Measurements from ENCODE around the gene ZNF235.
"Not testable (repeated sequence)": the region's sequence is repeated elsewhere in the genome, so short reads cannot be mapped to it uniquely, and the experiment has no call there.

The ZNF235 gene

DNA sequence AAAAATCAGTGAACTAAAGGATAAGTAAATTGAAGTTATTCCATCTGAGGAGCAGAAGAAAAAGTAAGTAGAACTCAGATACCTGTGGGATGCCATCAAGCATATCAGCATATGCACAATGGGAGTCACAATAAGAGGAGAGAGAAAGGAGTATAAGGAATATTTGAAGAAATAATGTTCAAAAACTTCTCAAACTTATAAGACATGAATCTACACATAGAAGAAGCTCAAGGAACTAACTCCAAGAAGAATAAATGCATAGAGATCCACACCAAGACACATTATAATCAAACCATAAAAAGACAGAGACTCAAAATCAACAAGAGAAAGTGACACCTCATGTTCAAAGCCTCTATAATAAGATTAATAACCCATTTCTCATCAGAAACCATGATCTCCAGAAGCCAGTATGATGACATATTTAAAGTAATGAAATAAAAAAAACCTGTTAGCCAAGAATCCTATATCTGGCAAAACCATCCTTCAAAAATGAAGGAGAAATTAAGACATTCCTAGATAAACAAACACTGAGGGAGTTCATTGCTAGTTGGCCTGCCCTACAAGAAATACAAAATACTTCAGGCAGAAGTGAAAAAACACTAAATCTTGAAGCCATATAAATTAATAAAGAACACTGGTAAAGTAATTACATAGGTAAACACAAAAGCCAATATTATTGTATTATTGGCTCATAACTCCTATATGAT, 49.0 kb downstream of the ZNF235 start:
- no peak for DNase-seq

DNA sequence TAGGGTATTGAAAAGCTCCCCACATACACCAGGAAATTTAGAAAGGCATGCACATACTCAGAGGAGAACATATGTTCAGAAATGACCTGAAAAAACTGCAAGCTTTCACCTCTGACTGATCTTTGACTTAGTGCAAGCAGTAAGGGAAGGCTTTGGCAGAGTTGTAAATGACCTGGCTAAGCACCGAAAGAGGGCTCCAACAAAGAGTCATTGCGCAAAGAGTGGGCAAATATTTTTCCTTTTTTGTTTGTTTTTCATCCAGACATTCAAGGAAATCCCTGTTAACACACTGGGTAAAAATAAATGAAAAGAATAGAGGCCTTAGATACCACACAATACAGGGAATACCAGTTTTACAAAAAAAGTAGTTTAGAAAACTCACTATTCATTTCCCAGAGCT, 50.3 kb downstream of the ZNF235 start:
- DNase-seq, result no peak

- not testable (repeated sequence) for DNase-seq
Measured at GRCh38 chr19:44253392-44253791, 51.4 kb downstream of the ZNF235 start.

GRCh38 chr19:44252332-44252731, 52.5 kb downstream of the ZNF235 start:
- not testable (repeated sequence) for DNase-seq

GRCh38 chr19:44236384-44236783, 68.4 kb downstream of the ZNF235 start:
- DNase-seq, result no peak

Measured in C1 segment of cervical spinal cord (tissue), 14 donors.